Measurements from ENCODE around the gene CPEB1.

The CPEB1 gene

DNA sequence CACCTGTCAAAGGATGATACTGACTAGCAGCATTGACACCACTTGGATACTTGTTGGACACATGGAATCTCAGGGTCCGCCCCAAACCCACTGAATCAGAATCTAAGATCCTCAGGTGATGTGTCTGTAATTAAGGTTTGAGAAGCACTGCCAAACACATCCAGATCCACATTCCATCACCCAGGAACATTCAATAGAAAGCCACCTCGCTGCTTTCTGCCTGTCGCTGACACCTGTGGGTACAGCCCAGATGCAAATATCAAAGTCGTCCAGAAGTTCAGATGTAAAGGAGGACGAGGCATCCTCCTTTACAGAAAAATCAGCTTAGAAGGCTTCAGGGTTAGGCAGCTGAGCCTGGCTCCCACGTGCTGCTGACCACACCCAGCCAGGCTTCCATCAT is 101.7 kb downstream of the CPEB1 start:
- no peak overlapping the region for H3K9ac ChIP-seq (ENCODE audit: low read length)
- peaks cover 0 to 61% of the 10 kb centered on the region in 2 experiments for H3K36me3 ChIP-seq (ENCODE audit: control insufficient read depth in 1 of 2, insufficient read depth in 2 of 2, low read depth in 1 of 2, low read length in 2 of 2)
- no peak overlapping the region for H3K4me3 ChIP-seq (ENCODE audit: insufficient read depth in 1 of 2, low read depth in 1 of 2, low read length in 2 of 2)
- no peak overlapping the region for H3K23ac ChIP-seq (ENCODE audit: low read length in 2 of 2)
- H4K91ac ChIP-seq (ENCODE audit: low read length): no peak overlapping the region
- H2BK12ac ChIP-seq (ENCODE audit: low read length in 2 of 2): no peak overlapping the region
- no peaks in the 10 kb centered on the region for H3K9me3 ChIP-seq (ENCODE audit: control insufficient read depth, low read length)
- H2BK15ac ChIP-seq (ENCODE audit: low read depth, poor library complexity, severe bottlenecking): no peak overlapping the region
- no peak overlapping the region for H3K4me2 ChIP-seq (ENCODE audit: low read length, poor library complexity, severe bottlenecking)
- no peak overlapping the region for H2BK120ac ChIP-seq (ENCODE audit: low read depth, low read length)
- WGBS: 85% methylated on average over 6 of the region's 6 CpGs
- H4K8ac ChIP-seq (ENCODE audit: low read length): no peak overlapping the region
- no peak overlapping the region for H2AFZ ChIP-seq (ENCODE audit: low read depth, low read length)
- H3K14ac ChIP-seq (ENCODE audit: low read length in 2 of 2): no peak overlapping the region
- peaks cover 0 to 20% of the 10 kb centered on the region in 2 experiments for H3K27me3 ChIP-seq (ENCODE audit: control insufficient read depth in 1 of 2, insufficient read depth in 1 of 2, low read length in 2 of 2)
- DNase-seq: no peak
- H3K79me1 ChIP-seq (replicated peaks; ENCODE audit: low read length, poor library complexity, severe bottlenecking): no peaks in the 10 kb centered on the region
- peaks cover 6% of the 10 kb centered on the region for H3K4me1 ChIP-seq (ENCODE audit: control insufficient read depth, insufficient read depth, low read depth, low read length)
- no peak overlapping the region for H3K18ac ChIP-seq (ENCODE audit: low read depth in 1 of 2, low read length in 2 of 2)
- H3K27ac ChIP-seq (ENCODE audit: low read length, poor library complexity, severe bottlenecking): no peak overlapping the region
- H3K4ac ChIP-seq (ENCODE audit: low read depth in 1 of 2, low read length in 2 of 2): no peak overlapping the region
- no peak overlapping the region for H2AK5ac ChIP-seq (ENCODE audit: low read length, severe bottlenecking)
- H2BK5ac ChIP-seq (ENCODE audit: low read depth, low read length, poor library complexity, severe bottlenecking): no peak overlapping the region

DNA sequence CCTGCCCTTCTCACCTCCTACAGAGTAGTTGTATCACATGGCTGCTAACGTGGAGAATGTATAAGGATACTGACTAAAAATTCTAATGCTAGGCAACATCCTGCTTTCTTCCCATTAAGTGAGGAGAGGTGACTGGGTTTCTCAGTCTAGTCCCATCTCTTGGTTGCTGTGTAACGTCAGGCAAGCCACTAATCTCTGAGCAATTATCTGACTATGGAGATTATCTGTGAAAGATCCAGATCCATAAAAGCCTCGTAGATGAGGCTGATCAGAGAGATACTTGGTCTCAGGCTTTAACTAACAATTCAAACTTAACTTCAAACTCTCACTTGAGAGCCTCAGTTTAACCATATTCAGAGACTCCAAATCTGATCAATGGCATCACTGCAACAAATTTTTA is 102.2 kb downstream of the CPEB1 start:
- Histone ChIP-seq H3K4me1 (ENCODE audit: control insufficient read depth, insufficient read depth, low read depth, low read length) (peaks cover 6% of the 10 kb centered on the region), H3K23ac (ENCODE audit: low read length in 2 of 2) (no peak overlapping the region), H2AFZ (ENCODE audit: low read depth, low read length) (no peak overlapping the region), H4K91ac (ENCODE audit: low read length) (no peak overlapping the region), H3K27me3 (ENCODE audit: control insufficient read depth in 1 of 2, insufficient read depth in 1 of 2, low read length in 2 of 2) (peaks cover 0 to 16% of the 10 kb centered on the region in 2 experiments), H3K4me2 (ENCODE audit: low read length, poor library complexity, severe bottlenecking) (no peak overlapping the region), H3K27ac (ENCODE audit: low read length, poor library complexity, severe bottlenecking) (no peak overlapping the region), H4K8ac (ENCODE audit: low read length) (no peak overlapping the region), H3K9ac (ENCODE audit: low read length) (no peak overlapping the region), H3K36me3 (ENCODE audit: control insufficient read depth in 1 of 2, insufficient read depth in 2 of 2, low read depth in 1 of 2, low read length in 2 of 2) (peaks cover 0 to 56% of the 10 kb centered on the region in 2 experiments), H3K18ac (ENCODE audit: low read depth in 1 of 2, low read length in 2 of 2) (no peak overlapping the region), H2BK120ac (ENCODE audit: low read depth, low read length) (no peak overlapping the region), H2BK5ac (ENCODE audit: low read depth, low read length, poor library complexity, severe bottlenecking) (no peak overlapping the region), H3K79me1 (replicated peaks; ENCODE audit: low read length, poor library complexity, severe bottlenecking) (no peaks in the 10 kb centered on the region), H2BK15ac (ENCODE audit: low read depth, poor library complexity, severe bottlenecking) (no peak overlapping the region), H3K4ac (ENCODE audit: low read depth in 1 of 2, low read length in 2 of 2) (no peak overlapping the region), H3K14ac (ENCODE audit: low read length in 2 of 2) (no peak overlapping the region), H3K4me3 (ENCODE audit: insufficient read depth in 1 of 2, low read depth in 1 of 2, low read length in 2 of 2) (no peak overlapping the region), H2AK5ac (ENCODE audit: low read length, severe bottlenecking) (no peak overlapping the region), H2BK12ac (ENCODE audit: low read length in 2 of 2) (no peak overlapping the region), H3K9me3 (ENCODE audit: control insufficient read depth, low read length) (no peaks in the 10 kb centered on the region)
- WGBS: 32% methylated on average over 2 of the region's 3 CpGs
- DNase-seq: no peak

- H3K36me3 ChIP-seq (ENCODE audit: control insufficient read depth in 1 of 2, insufficient read depth in 2 of 2, low read depth in 1 of 2, low read length in 2 of 2): peaks cover 0 to 50% of the 10 kb centered on the region in 2 experiments
- H2BK12ac ChIP-seq (ENCODE audit: low read length in 2 of 2): no peak overlapping the region
- H4K8ac ChIP-seq (ENCODE audit: low read length): no peak overlapping the region
- H4K91ac ChIP-seq (ENCODE audit: low read length): no peak overlapping the region
- H3K27ac ChIP-seq (ENCODE audit: low read length, poor library complexity, severe bottlenecking): no peak overlapping the region
- H3K14ac ChIP-seq (ENCODE audit: low read length in 2 of 2): no peak overlapping the region
- no peak overlapping the region for H3K4me3 ChIP-seq (ENCODE audit: insufficient read depth in 1 of 2, low read depth in 1 of 2, low read length in 2 of 2)
- no peak for DNase-seq
- H3K23ac ChIP-seq (ENCODE audit: low read length in 2 of 2): no peak overlapping the region
- H3K4ac ChIP-seq (ENCODE audit: low read depth in 1 of 2, low read length in 2 of 2): no peak overlapping the region
- no peak overlapping the region for H3K18ac ChIP-seq (ENCODE audit: low read depth in 1 of 2, low read length in 2 of 2)
- 95% methylated on average over 9 of the region's 9 CpGs for WGBS
- H2AK5ac ChIP-seq (ENCODE audit: low read length, severe bottlenecking): no peak overlapping the region
- H3K79me1 ChIP-seq (replicated peaks; ENCODE audit: low read length, poor library complexity, severe bottlenecking): no peaks in the 10 kb centered on the region
- H3K27me3 ChIP-seq (ENCODE audit: control insufficient read depth in 1 of 2, insufficient read depth in 1 of 2, low read length in 2 of 2): peaks cover 0 to 14% of the 10 kb centered on the region in 2 experiments
- no peak overlapping the region for H3K9ac ChIP-seq (ENCODE audit: low read length)
- H2BK120ac ChIP-seq (ENCODE audit: low read depth, low read length): no peak overlapping the region
- no peak overlapping the region for H2BK5ac ChIP-seq (ENCODE audit: low read depth, low read length, poor library complexity, severe bottlenecking)
- peaks cover 6% of the 10 kb centered on the region for H3K4me1 ChIP-seq (ENCODE audit: control insufficient read depth, insufficient read depth, low read depth, low read length)
- H3K4me2 ChIP-seq (ENCODE audit: low read length, poor library complexity, severe bottlenecking): no peak overlapping the region
- H2BK15ac ChIP-seq (ENCODE audit: low read depth, poor library complexity, severe bottlenecking): no peak overlapping the region
- no peak overlapping the region for H2AFZ ChIP-seq (ENCODE audit: low read depth, low read length)
- H3K9me3 ChIP-seq (ENCODE audit: control insufficient read depth, low read length): no peaks in the 10 kb centered on the region
Measured at GRCh38 chr15:82544431-82544830, 102.7 kb downstream of the CPEB1 start.

DNA sequence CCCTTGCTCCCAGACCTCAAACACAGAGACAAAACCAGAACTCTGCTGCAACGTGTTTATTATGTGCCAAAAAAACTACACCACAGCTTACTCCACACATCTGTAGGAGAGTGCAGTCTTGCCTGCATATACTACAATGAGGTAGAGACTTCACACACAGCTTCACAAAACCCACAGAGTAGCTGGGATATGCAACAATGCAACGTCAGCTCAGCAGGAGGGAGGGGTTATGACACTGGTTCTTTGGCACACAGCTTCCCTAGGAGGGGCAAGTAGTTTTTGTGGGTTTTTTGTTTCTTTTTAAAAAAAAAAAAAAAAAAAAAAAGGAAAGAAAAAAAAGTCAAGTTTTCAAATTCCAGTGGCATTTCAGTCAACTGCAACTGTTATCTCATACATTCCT is 104.0 kb downstream of the CPEB1 start:
- peaks cover 6% of the 10 kb centered on the region for H3K4me1 ChIP-seq (ENCODE audit: control insufficient read depth, insufficient read depth, low read depth, low read length)
- H3K4ac ChIP-seq (ENCODE audit: low read depth in 1 of 2, low read length in 2 of 2): no peak overlapping the region
- peak; percentile 71 for DNase-seq
- no peak overlapping the region for H2BK120ac ChIP-seq (ENCODE audit: low read depth, low read length)
- H4K91ac ChIP-seq (ENCODE audit: low read length): no peak overlapping the region
- no peak overlapping the region for H3K14ac ChIP-seq (ENCODE audit: low read length in 2 of 2)
- no peak overlapping the region for H2AK5ac ChIP-seq (ENCODE audit: low read length, severe bottlenecking)
- no peak overlapping the region for H3K4me2 ChIP-seq (ENCODE audit: low read length, poor library complexity, severe bottlenecking)
- H3K18ac ChIP-seq (ENCODE audit: low read depth in 1 of 2, low read length in 2 of 2): no peak overlapping the region
- no peaks in the 10 kb centered on the region for H3K79me1 ChIP-seq (replicated peaks; ENCODE audit: low read length, poor library complexity, severe bottlenecking)
- no peak overlapping the region for H2BK5ac ChIP-seq (ENCODE audit: low read depth, low read length, poor library complexity, severe bottlenecking)
- H4K8ac ChIP-seq (ENCODE audit: low read length): no peak overlapping the region
- peak overlapping the region; percentile 51 for H3K9ac ChIP-seq (ENCODE audit: low read length)
- no peak overlapping the region for H2AFZ ChIP-seq (ENCODE audit: low read depth, low read length)
- H2BK15ac ChIP-seq (ENCODE audit: low read depth, poor library complexity, severe bottlenecking): no peak overlapping the region
- no peak overlapping the region for H3K23ac ChIP-seq (ENCODE audit: low read length in 2 of 2)
- H3K36me3 ChIP-seq (ENCODE audit: control insufficient read depth in 1 of 2, insufficient read depth in 2 of 2, low read depth in 1 of 2, low read length in 2 of 2): peaks cover 0 to 47% of the 10 kb centered on the region in 2 experiments
- WGBS: 63% methylated on average over 1 of the region's 2 CpGs
- H3K4me3 ChIP-seq (ENCODE audit: insufficient read depth in 1 of 2, low read depth in 1 of 2, low read length in 2 of 2): peak overlapping the region in 1 of 2 experiments; percentile 14
- no peak overlapping the region for H2BK12ac ChIP-seq (ENCODE audit: low read length in 2 of 2)
- H3K27me3 ChIP-seq (ENCODE audit: control insufficient read depth in 1 of 2, insufficient read depth in 1 of 2, low read length in 2 of 2): peaks cover 0 to 14% of the 10 kb centered on the region in 2 experiments
- H3K27ac ChIP-seq (ENCODE audit: low read length, poor library complexity, severe bottlenecking): no peak overlapping the region
- H3K9me3 ChIP-seq (ENCODE audit: control insufficient read depth, low read length): no peaks in the 10 kb centered on the region

All from mesenchymal stem cell (in vitro differentiated cells and primary cell).